Colonic mucosa (tissue), 4 donors: Measurements from ENCODE around the gene MED15. TPM values are rescaled to one million over a fixed set of nuclear protein-coding genes. Genes with fewer than 3 reads are reported as not detected.

ENCODE experiments used
- DNase-seq: peaks from one replicate; pipeline ENCODE4 v3.0.0-alpha.2; 2020
- H3K27ac ChIP-seq: fragments of 200-600 bp; one replicate; pipeline ENCODE4 v1.8.0; 2021
- H3K27me3 ChIP-seq: fragments of 200-600 bp; one replicate; pipeline ENCODE4 v1.8.0; 2021
- H3K36me3 ChIP-seq: fragments of 200-600 bp; one replicate; pipeline ENCODE4 v1.8.0; 2021
- H3K4me1 ChIP-seq: fragments of 200-600 bp; one replicate; pipeline ENCODE4 v1.8.0; 2021; ENCODE audit warnings: mild to moderate bottlenecking
- H3K4me3 ChIP-seq: fragments of 200-600 bp; one replicate; pipeline ENCODE4 v1.8.0; 2021
- H3K9ac ChIP-seq, 2 donors: one replicate each; pipeline ENCODE4 v1.7.0; 2013; ENCODE audit warnings: control low read depth in 2 of 2, low read depth in 2 of 2, low read length in 2 of 2
- H3K9me3 ChIP-seq: fragments of 200-600 bp; one replicate; pipeline ENCODE4 v1.8.0; 2021
- intact Hi-C: fragments of 100-400 bp; cut with DNase I; formaldehyde crosslinking; loops from one replicate; pipeline ENCODE4 v1.14.1; 2022
- total RNA-seq, 2 donors: library from RNA; stranded (reverse); fragmentation: NEBNext Ultra II Directional in 1 of 2; extraction: Animal tissue kit (Norgen Biotek cat#: 25700) in 1 of 2; gene quantifications; one replicate each; pipeline ENCODE4 v1.2.1, GENCODE V29; 2021
- TF ChIP-seq, protein P1 (sequence below): fragments of 200-600 bp; IDR thresholded peaks from one replicate; pipeline ENCODE4 v1.8.0; 2022; ENCODE audit warnings: antibody characterized with exemption, mild to moderate bottlenecking
- donor health status: healthy.
- donor health status: DM: no; HTN: no; CAD: no.
- donor health status: DM: no; HTN: no; CAD: no.

The MED15 gene
- total RNA-seq, 2 donors from 2014 or later = 93.1 to 102 TPM

DNA sequence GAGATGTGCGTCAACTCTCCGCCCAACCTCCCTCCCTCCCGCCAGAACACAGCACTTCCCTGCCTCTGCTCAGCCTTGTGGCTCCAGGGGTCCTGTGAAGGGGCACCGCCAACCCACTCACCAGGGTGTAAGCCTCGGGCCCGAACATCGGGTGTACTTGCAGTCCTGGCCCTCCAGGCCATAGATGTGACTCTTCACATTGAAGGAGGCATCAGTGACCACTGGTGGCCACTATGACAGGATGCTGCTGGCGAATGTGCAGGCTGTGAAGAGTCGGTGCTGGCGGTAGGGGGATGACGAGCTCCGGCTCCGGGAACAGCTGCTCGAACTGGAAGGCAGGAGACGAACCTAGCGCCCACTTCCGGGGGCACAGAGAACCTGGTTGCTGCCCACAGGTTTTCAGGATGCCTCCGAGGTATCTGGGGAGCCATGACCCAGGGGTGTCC, 97.4 kb downstream of the MED15 start:
- H3K27me3 ChIP-seq = no peaks in the 10 kb centered on the region
- intact Hi-C loops = loop anchor here (10.0 kb wide), 1 partner anchor 90 kb away; no protein-coding TSS in a partner anchor
- TF ChIP-seq, protein P1, sequence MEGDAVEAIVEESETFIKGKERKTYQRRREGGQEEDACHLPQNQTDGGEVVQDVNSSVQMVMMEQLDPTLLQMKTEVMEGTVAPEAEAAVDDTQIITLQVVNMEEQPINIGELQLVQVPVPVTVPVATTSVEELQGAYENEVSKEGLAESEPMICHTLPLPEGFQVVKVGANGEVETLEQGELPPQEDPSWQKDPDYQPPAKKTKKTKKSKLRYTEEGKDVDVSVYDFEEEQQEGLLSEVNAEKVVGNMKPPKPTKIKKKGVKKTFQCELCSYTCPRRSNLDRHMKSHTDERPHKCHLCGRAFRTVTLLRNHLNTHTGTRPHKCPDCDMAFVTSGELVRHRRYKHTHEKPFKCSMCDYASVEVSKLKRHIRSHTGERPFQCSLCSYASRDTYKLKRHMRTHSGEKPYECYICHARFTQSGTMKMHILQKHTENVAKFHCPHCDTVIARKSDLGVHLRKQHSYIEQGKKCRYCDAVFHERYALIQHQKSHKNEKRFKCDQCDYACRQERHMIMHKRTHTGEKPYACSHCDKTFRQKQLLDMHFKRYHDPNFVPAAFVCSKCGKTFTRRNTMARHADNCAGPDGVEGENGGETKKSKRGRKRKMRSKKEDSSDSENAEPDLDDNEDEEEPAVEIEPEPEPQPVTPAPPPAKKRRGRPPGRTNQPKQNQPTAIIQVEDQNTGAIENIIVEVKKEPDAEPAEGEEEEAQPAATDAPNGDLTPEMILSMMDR = no peak
- H3K9ac ChIP-seq = no peak overlapping the region
- H3K4me3 ChIP-seq = no peak overlapping the region
- H3K4me1 ChIP-seq = no peaks in the 10 kb centered on the region
- no peaks in the 10 kb centered on the region for H3K36me3 ChIP-seq
- H3K9me3 ChIP-seq = no peaks in the 10 kb centered on the region
- no peak overlapping the region for H3K27ac ChIP-seq
- DNase-seq = no peak

DNA sequence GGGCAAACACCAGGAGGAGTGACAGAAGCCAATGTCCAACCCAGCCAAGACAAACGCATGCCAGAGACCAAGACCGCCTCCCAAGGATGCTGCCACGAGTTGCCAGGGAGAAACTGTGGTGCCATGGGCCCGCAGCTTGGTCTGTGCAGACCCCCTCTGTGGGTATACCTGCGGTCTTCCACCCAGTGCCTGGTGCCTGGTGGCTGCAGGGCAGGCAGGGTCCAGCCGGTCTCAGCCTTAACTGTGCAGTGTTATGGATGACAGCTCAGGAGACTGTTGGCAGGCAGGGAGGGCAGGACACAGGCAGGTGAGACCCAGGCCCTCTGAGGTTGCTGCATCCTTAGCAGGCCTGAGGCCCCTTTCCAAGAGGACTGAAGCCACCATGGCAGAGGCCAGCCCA, 97.9 kb downstream of the MED15 start:
- Histone ChIP-seq H3K4me3 (no peak overlapping the region), H3K36me3 (no peaks in the 10 kb centered on the region), H3K4me1 (no peaks in the 10 kb centered on the region), H3K27me3 (no peaks in the 10 kb centered on the region), H3K27ac (no peak overlapping the region), H3K9ac (no peak overlapping the region), H3K9me3 (no peaks in the 10 kb centered on the region)
- intact Hi-C loops = loop anchor here (10.0 kb wide), 1 partner anchor 89 kb away; no protein-coding TSS in a partner anchor
- TF ChIP-seq, protein P1 = no peak
- DNase-seq = no peak

DNA sequence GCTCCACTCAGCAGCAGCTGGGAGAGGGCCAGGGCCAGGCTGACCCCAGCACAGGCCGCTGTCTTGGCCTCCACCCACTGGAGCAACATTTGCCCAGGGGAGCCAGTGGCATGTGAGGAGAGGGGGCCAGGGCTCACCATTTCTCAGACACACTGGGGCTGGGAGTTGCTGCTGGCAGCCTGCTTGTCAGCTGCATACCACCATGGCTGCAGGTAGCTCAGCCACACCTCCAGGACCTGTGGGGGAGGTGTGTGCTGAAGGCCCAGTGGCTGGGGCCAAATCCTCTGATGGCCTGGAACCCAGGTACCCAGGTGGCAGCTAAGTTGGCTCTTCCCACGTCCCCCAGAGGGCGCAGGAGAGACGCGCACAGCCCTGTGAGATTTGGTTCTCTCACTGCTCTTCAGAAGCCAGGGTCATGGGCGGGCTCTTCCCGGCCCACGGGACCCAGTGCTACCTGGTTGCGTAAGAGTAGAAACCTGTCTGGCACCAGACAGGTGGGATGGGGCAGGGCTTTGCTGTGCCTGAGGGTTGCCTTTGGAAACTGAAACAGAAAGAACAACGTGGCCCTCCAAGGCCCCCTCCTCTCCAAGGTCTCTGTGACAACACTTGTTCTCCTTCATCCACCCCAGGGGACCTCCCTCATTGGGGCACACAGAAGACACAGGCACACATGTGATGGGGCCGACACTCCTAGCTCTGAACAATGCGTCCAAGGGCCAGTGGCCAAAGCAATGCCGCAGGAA, 98.8 kb downstream of the MED15 start:
- no peak overlapping the region for H3K27ac ChIP-seq

DNA sequence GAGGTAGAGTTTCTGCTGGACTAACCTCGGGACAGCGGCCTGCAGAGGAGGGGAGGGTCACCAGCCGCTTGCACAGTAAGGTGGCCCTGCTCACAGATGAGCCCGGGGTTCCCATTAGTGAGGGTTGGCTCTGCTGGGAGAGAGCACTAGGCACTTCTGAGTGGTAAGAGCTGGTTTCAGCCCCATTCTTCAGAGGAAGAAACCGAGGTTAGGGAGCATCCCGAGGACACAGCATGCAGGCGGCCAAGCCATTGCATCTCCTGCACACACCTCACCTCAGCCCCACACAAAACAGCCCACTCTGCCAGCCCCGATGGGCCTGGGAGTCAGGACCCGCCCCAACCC, 99.3 kb downstream of the MED15 start:
- intact Hi-C loops = loop anchor here (10.0 kb wide), 1 partner anchor 88 kb away; no protein-coding TSS in a partner anchor
- Histone ChIP-seq H3K9ac (peak overlapping the region in 1 of 2 donors; percentile 24), H3K4me1 (no peaks in the 10 kb centered on the region), H3K9me3 (no peaks in the 10 kb centered on the region), H3K27ac (no peak overlapping the region), H3K36me3 (no peaks in the 10 kb centered on the region), H3K4me3 (no peak overlapping the region), H3K27me3 (no peaks in the 10 kb centered on the region)
- DNase-seq = no peak
- TF ChIP-seq, protein P1 = no peak

More for the DNA sequence above, 98.8 kb downstream of the MED15 start:
- Histone ChIP-seq H3K9ac (peak overlapping the region in 1 of 2 donors; percentile 24), H3K27me3 (no peaks in the 10 kb centered on the region), H3K9me3 (no peaks in the 10 kb centered on the region), H3K4me1 (no peaks in the 10 kb centered on the region), H3K36me3 (no peaks in the 10 kb centered on the region), H3K4me3 (no peak overlapping the region)
- intact Hi-C loops = loop anchor here (10.0 kb wide), 1 partner anchor 89 kb away; no protein-coding TSS in a partner anchor
- DNase-seq = peak; percentile 64
- TF ChIP-seq, protein P1 = peak; percentile 59

DNA sequence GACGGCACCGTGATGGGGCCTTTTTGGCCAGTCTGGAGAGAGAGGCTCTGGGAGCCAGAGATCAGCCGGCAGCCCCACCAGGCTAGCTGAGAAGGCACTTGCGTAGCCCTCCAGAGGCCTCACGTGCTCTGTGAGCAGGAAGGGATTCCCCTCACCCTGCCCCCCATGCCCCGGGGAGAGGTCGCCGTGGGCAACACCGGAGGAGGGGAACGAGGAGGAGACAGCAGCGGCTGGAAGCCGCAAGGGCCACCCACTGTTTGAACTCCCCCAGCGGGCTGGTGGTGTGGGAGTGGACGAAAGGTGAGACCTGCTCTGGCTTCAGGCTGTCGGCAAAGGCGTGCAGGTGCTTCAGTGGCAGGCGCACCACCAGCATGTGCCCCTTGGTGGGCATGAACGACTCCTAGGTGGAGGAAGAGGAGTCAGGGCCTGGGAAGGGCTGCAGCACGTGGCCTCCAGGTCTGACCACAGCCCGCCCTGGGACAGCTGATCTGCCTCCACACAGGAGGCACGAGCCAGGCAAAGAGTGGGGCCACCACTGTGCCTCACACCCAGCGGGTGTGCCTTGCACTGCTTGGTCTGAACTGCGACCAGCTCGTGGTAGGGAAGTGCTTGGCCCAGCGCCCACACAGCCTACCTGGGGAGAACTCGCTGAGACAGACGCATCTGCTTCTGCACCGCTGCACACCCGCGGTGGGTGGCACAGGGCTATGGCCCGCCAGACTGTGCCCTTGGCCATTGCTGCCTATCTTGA, 99.9 kb downstream of the MED15 start:
- Histone ChIP-seq H3K36me3 (no peaks in the 10 kb centered on the region), H3K4me3 (no peak overlapping the region), H3K27ac (no peak overlapping the region), H3K27me3 (no peaks in the 10 kb centered on the region), H3K9me3 (no peaks in the 10 kb centered on the region), H3K9ac (no peak overlapping the region), H3K4me1 (no peaks in the 10 kb centered on the region)
- TF ChIP-seq, protein P1 = no peak
- no peak for DNase-seq
- intact Hi-C loops = loop anchor here (10.0 kb wide), 1 partner anchor 87 kb away; no protein-coding TSS in a partner anchor
